Activated T-helper 1 cell treated with anti-CD3 and anti-CD28 coated beads, Interleukin-12 subunit alpha, Interleukin-12 subunit beta, Interleukin-2, Interleukin-4 antibody, amounts not matched to agents 30 ng/mL and 10 ng/mL and 1 ng/mL, durations not matched to agents 14 hours and 24 hours and 36 hours (primary cell): ENCODE data around the gene ZBTB25. TPM values are rescaled to one million over a fixed set of nuclear protein-coding genes. Genes with fewer than 3 reads are reported as not detected.
A peak's percentile ranks its signal among the peaks of the same experiment; 100 is the strongest.
"Not testable (repeated sequence)": the region's sequence is repeated elsewhere in the genome, so short reads cannot be mapped to it uniquely, and the experiment has no call there.

Experiments
- DNase-seq: peaks from one replicate; pipeline ENCODE4 v3.0.0; 2021; ENCODE audit warnings: low spot score
- H3K27ac Mint-ChIP-seq: one replicate; pipeline ENCODE4 v1.8.0; 2021; ENCODE audit warnings: mild to moderate bottlenecking, mixed read lengths
- H3K27me3 Mint-ChIP-seq: one replicate; pipeline ENCODE4 v1.8.0; 2022; ENCODE audit warnings: mild to moderate bottlenecking, moderate library complexity, mixed read lengths; ENCODE audit not compliant: insufficient read depth
- H3K36me3 Mint-ChIP-seq: one replicate; pipeline ENCODE4 v1.8.0; 2021; ENCODE audit warnings: low read depth, mixed read lengths
- H3K4me1 Mint-ChIP-seq: one replicate; pipeline ENCODE4 v1.8.0; 2021; ENCODE audit warnings: low read depth, mixed read lengths
- H3K4me3 Mint-ChIP-seq: one replicate; pipeline ENCODE4 v1.8.0; 2021; ENCODE audit warnings: mild to moderate bottlenecking, moderate library complexity, mixed read lengths
- H3K9me3 Mint-ChIP-seq: one replicate; pipeline ENCODE4 v1.8.0; 2021; ENCODE audit warnings: mixed read lengths
- intact Hi-C: fragments of 100-400 bp; cut with micrococcal nuclease; formaldehyde crosslinking; loops from one replicate; pipeline ENCODE4 v1.15.1; 2024
- total RNA-seq: library from RNA; stranded (reverse); gene quantifications from 2 replicates; pipeline ENCODE4 v1.2.3, GENCODE V29; 2022

The ZBTB25 gene
- total RNA-seq, 1 donor from 2014 or later = 19.6 TPM

- Mint-ChIP-seq H3K4me1 (peaks cover 25% of the 10 kb centered on the region), H3K36me3 (peaks cover 4% of the 10 kb centered on the region), H3K9me3 (peaks cover 6% of the 10 kb centered on the region), H3K27ac (no peak overlapping the region), H3K27me3 (peaks cover 25% of the 10 kb centered on the region), H3K4me3 (no peak overlapping the region)
- intact Hi-C loops = no loop called here
- no peak for DNase-seq
These were observed 33.0 kb upstream of the ZBTB25 start for GRCh38 chr14:64536488-64537245.

- Mint-ChIP-seq H3K9me3 (no peaks in the 10 kb centered on the region), H3K27ac (no peak overlapping the region), H3K4me3 (no peak overlapping the region), H3K36me3 (peaks cover 12% of the 10 kb centered on the region), H3K4me1 (no peaks in the 10 kb centered on the region), H3K27me3 (no peaks in the 10 kb centered on the region)
- intact Hi-C loops = no loop called here
- no peak for DNase-seq
These were observed 27.9 kb upstream of the ZBTB25 start for GRCh38 chr14:64531567-64531966.

GRCh38 chr14:64525354-64525753, 21.7 kb upstream of the ZBTB25 start:
- Mint-ChIP-seq H3K9me3 (no peaks in the 10 kb centered on the region), H3K4me3 (no peak overlapping the region), H3K36me3 (peaks cover 21% of the 10 kb centered on the region), H3K4me1 (peaks cover 9% of the 10 kb centered on the region), H3K27ac (no peak overlapping the region), H3K27me3 (no peaks in the 10 kb centered on the region)
- intact Hi-C loops = no loop called here
- DNase-seq = no peak

- Mint-ChIP-seq H3K4me3 (no peak overlapping the region), H3K27me3 (no peaks in the 10 kb centered on the region), H3K4me1 (peaks cover 19% of the 10 kb centered on the region), H3K9me3 (no peaks in the 10 kb centered on the region), H3K27ac (no peak overlapping the region), H3K36me3 (peaks cover 16% of the 10 kb centered on the region)
- DNase-seq = no peak
- intact Hi-C loops = no loop called here
These were observed 19.1 kb upstream of the ZBTB25 start for GRCh38 chr14:64522591-64523355.

- H3K36me3 Mint-ChIP-seq = peaks cover 6% of the 10 kb centered on the region
- H3K4me1 Mint-ChIP-seq = peaks cover 33% of the 10 kb centered on the region
- H3K9me3 Mint-ChIP-seq = no peaks in the 10 kb centered on the region
- H3K27ac Mint-ChIP-seq = no peak overlapping the region
- H3K27me3 Mint-ChIP-seq = no peaks in the 10 kb centered on the region
- H3K4me3 Mint-ChIP-seq = no peak overlapping the region
- intact Hi-C loops = no loop called here
- no peak for DNase-seq
These were observed 17.1 kb upstream of the ZBTB25 start for GRCh38 chr14:64520699-64521098.

- no peak overlapping the region for H3K27ac Mint-ChIP-seq
- H3K4me3 Mint-ChIP-seq = no peak overlapping the region
- peaks cover 5% of the 10 kb centered on the region for H3K36me3 Mint-ChIP-seq
- H3K4me1 Mint-ChIP-seq = peaks cover 44% of the 10 kb centered on the region
- no peaks in the 10 kb centered on the region for H3K9me3 Mint-ChIP-seq
- intact Hi-C loops = no loop called here
- DNase-seq = no peak
- no peaks in the 10 kb centered on the region for H3K27me3 Mint-ChIP-seq
These were observed 14.6 kb upstream of the ZBTB25 start for GRCh38 chr14:64518229-64518628.

- H3K4me3 Mint-ChIP-seq, DNase-seq, H3K27me3 Mint-ChIP-seq, H3K9me3 Mint-ChIP-seq, H3K36me3 Mint-ChIP-seq, H3K27ac Mint-ChIP-seq, intact Hi-C loops: not testable (repeated sequence)
- peaks cover 44% of the 10 kb centered on the region for H3K4me1 Mint-ChIP-seq
These were observed 14.0 kb upstream of the ZBTB25 start for GRCh38 chr14:64517667-64518066.

GRCh38 chr14:64516969-64517368, 13.3 kb upstream of the ZBTB25 start:
- H3K4me1 Mint-ChIP-seq = peaks cover 49% of the 10 kb centered on the region
- intact Hi-C loops = no loop called here
- peaks cover 5% of the 10 kb centered on the region for H3K36me3 Mint-ChIP-seq

GRCh38 chr14:64515053-64515452, 11.4 kb upstream of the ZBTB25 start:
- H3K4me3 Mint-ChIP-seq = no peak overlapping the region
- H3K27ac Mint-ChIP-seq = no peak overlapping the region
- intact Hi-C loops = no loop called here
- peaks cover 56% of the 10 kb centered on the region for H3K4me1 Mint-ChIP-seq
- no peak for DNase-seq
- no peaks in the 10 kb centered on the region for H3K9me3 Mint-ChIP-seq
- no peaks in the 10 kb centered on the region for H3K27me3 Mint-ChIP-seq
- peaks cover 10% of the 10 kb centered on the region for H3K36me3 Mint-ChIP-seq

More at GRCh38 chr14:64516969-64517368, 13.3 kb upstream of the ZBTB25 start:
- no peak for DNase-seq
- no peak overlapping the region for H3K4me3 Mint-ChIP-seq
- no peaks in the 10 kb centered on the region for H3K27me3 Mint-ChIP-seq
- H3K27ac Mint-ChIP-seq = no peak overlapping the region
- H3K9me3 Mint-ChIP-seq = no peaks in the 10 kb centered on the region

GRCh38 chr14:64513271-64513670, 9.6 kb upstream of the ZBTB25 start:
- Mint-ChIP-seq H3K27ac (no peak overlapping the region), H3K9me3 (no peaks in the 10 kb centered on the region), H3K36me3 (peaks cover 11% of the 10 kb centered on the region), H3K4me3 (no peak overlapping the region), H3K27me3 (no peaks in the 10 kb centered on the region), H3K4me1 (peaks cover 70% of the 10 kb centered on the region)
- no peak for DNase-seq
- intact Hi-C loops = no loop called here

- peaks cover 17% of the 10 kb centered on the region for H3K36me3 Mint-ChIP-seq
- H3K4me3 Mint-ChIP-seq = peak overlapping the region; percentile 63
- DNase-seq = peak; percentile 58
- intact Hi-C loops = loop anchor here (1.0 kb wide), 6 partner anchors 8 to 167 kb away; partner anchors contain the start of genes AKAP5, HSPA2 and ZBTB25
- H3K27me3 Mint-ChIP-seq = no peaks in the 10 kb centered on the region
- peak overlapping the region; percentile 69 for H3K27ac Mint-ChIP-seq
- H3K9me3 Mint-ChIP-seq = no peaks in the 10 kb centered on the region
- H3K4me1 Mint-ChIP-seq = peaks cover 74% of the 10 kb centered on the region
These were observed 7.4 kb upstream of the ZBTB25 start for GRCh38 chr14:64510825-64511671.

- Mint-ChIP-seq H3K9me3 (no peaks in the 10 kb centered on the region), H3K27ac (peak overlapping the region; percentile 40), H3K27me3 (no peaks in the 10 kb centered on the region), H3K36me3 (peaks cover 25% of the 10 kb centered on the region), H3K4me1 (peaks cover 74% of the 10 kb centered on the region), H3K4me3 (peak overlapping the region; percentile 59)
- no peak for DNase-seq
- intact Hi-C loops = loop anchor here (5.0 to 10.0 kb wide), 5 partner anchors 334 to 1998 kb away; partner anchors contain the start of genes GPHN and PPP2R5E
These were observed 5.4 kb upstream of the ZBTB25 start for GRCh38 chr14:64509036-64509435.
